ENCODE data around the gene EYS.

Gene EYS

DNA sequence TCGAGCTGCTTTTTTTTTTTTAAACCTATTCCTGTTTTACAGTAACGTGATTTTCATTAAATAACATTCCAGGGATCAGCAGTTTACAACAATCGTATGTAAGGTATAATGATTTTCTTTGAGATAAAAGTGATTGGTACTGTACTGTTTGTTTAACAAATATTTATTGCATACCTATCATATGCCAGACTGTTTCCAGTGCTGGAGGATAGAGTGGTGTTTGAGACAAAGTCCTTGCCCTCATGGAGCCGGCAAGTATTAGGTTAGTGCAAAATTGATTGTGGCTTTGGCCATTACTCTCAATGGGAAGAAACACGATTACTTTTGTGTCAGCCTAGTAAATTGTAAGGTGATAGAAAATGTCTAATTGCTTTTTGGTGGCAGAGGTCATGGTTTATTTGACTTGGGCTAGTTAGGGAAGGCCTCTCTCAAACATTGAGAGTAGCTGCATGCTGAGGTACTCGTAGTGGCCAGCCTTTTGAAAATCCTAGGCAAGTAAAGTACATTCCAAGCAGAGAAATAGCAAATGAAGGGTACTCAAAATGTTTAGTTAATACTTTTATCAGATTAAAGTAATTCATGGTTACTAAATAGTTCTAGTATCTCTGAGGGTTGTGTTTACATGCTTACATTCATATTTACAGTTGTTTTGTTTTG, 2035.8 kb downstream of the EYS start:
- no peak for DNase-seq (ENCODE audit: low spot score)
